Right atrium auricular region (tissue), 2 donors: ENCODE data around the gene GMDS. TPM values are rescaled to one million over a fixed set of nuclear protein-coding genes. Genes with fewer than 3 reads are reported as not detected.

Experiments used
- DNase-seq: peaks from one replicate; pipeline ENCODE4 v3.0.0-alpha.2; 2019; ENCODE audit warnings: low spot score
- H3K27ac ChIP-seq, 2 donors: fragments of 200-600 bp; sonication (generic); 1 replicate in 1 of 2; 2 replicates in 1 of 2; pipeline ENCODE4 v1.5.1; 2016 to 2019
- H3K27me3 ChIP-seq, 2 donors: fragments of 200-600 bp; sonication (generic); one replicate each; pipeline versions ENCODE4 v1.5.1 to v1.6.0; 2017 to 2019
- H3K36me3 ChIP-seq: fragments of 200-600 bp; sonication (generic); one replicate; pipeline ENCODE4 v1.5.1; 2016
- H3K4me1 ChIP-seq, 2 donors: fragments of 200-600 bp; sonication (generic); one replicate each; pipeline versions ENCODE4 v1.5.1 to v1.6.0; 2017 to 2019
- H3K4me3 ChIP-seq, 2 donors: fragments of 200-600 bp; sonication (generic); 1 replicate in 1 of 2; 2 replicates in 1 of 2; pipeline ENCODE4 v1.5.1; 2017 to 2019; ENCODE audit warnings: mild to moderate bottlenecking in 1 of 2, moderate library complexity in 1 of 2
- H3K9me3 ChIP-seq, 2 donors: fragments of 200-600 bp; sonication (generic); one replicate each; pipeline ENCODE4 v1.5.1; 2019
- CTCF ChIP-seq, 2 donors: fragments of 200-600 bp; sonication (generic); IDR thresholded peaks; one replicate each; pipeline ENCODE4 v1.5.1; 2019; ENCODE audit warnings: antibody characterized with exemption in 2 of 2
- total RNA-seq, 2 donors: library from RNA; depleted of rRNA; stranded (reverse); fragments of >200 nt; gene quantifications; one replicate each; pipeline ENCODE4 v1.1.0, GENCODE V29; 2016

The GMDS gene
- total RNA-seq, 2 donors from 2014 or later: 11.1 to 11.8 TPM

GRCh38 chr6:2055911-2056310 is 189.5 kb downstream of the GMDS start:
- TF ChIP-seq CTCF (IDR thresholded peaks at IDR 0.05): no peak
- no peak for DNase-seq
- no peaks in the 10 kb centered on the region for H3K9me3 ChIP-seq
- no peaks in the 10 kb centered on the region for H3K27me3 ChIP-seq
- H3K4me3 ChIP-seq: no peak overlapping the region
- H3K4me1 ChIP-seq: no peaks in the 10 kb centered on the region
- H3K27ac ChIP-seq: no peak overlapping the region
- H3K36me3 ChIP-seq: no peaks in the 10 kb centered on the region

- H3K36me3 ChIP-seq: no peaks in the 10 kb centered on the region
- H3K27ac ChIP-seq: no peak overlapping the region
- no peaks in the 10 kb centered on the region for H3K27me3 ChIP-seq
- no peaks in the 10 kb centered on the region for H3K4me1 ChIP-seq
- no peak overlapping the region for H3K4me3 ChIP-seq
- no peak for TF ChIP-seq CTCF (IDR thresholded peaks at IDR 0.05)
- no peaks in the 10 kb centered on the region for H3K9me3 ChIP-seq
- no peak for DNase-seq
Observed at GRCh38 chr6:2055143-2055542, 190.3 kb downstream of the GMDS start.

DNA sequence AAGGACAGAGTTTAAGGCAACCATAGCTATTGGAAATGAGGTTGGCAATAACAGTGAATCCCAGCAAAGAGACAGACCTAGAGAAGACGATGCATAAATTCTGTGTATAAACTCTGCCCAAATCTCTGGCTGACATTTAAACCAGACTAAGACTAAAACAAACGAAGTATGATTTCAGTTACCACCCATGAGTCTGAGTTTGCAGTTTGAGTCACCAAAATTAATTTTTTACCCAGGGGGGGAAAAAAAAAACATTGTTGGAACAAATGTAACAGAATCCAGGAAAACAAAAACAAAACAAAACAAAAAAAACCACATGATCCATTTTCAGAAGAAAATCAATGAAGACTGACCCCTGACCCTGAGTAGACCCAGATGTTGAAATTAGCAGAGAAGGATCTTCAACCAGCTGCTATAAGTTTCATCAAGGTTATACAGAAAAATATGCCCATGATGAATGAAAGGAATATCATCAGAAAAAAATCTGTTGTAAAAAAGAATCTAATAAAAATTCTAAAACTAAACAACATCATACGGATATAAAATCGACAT is 190.8 kb downstream of the GMDS start:
- no peak for TF ChIP-seq CTCF (IDR thresholded peaks at IDR 0.05)
- Histone ChIP-seq H3K4me1 (no peaks in the 10 kb centered on the region), H3K27me3 (no peaks in the 10 kb centered on the region), H3K9me3 (no peaks in the 10 kb centered on the region), H3K4me3 (no peak overlapping the region), H3K36me3 (no peaks in the 10 kb centered on the region), H3K27ac (no peak overlapping the region)
- DNase-seq: no peak

DNA sequence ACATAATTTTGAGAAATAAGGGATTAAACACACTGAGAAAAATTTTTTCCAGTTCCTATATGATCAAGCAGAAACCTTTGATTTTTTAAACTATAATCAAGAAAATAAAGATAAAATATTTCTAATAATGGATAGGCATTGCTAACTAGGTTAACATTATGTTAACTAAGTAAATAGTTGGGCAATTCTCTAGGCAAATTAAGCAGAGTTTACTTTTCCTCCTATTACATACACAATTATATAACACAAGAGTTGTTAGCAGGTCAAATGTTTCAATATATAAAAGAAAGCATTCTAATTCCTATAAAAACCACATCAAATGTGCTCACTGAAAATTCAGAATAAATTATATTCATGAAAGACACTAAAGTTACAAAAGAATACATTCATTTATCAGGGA is 191.7 kb downstream of the GMDS start:
- H3K36me3 ChIP-seq: no peaks in the 10 kb centered on the region
- no peak overlapping the region for H3K4me3 ChIP-seq
- H3K9me3 ChIP-seq: no peaks in the 10 kb centered on the region
- H3K4me1 ChIP-seq: no peaks in the 10 kb centered on the region
- H3K27ac ChIP-seq: no peak overlapping the region
- DNase-seq: no peak
- TF ChIP-seq CTCF (IDR thresholded peaks at IDR 0.05): no peak
- H3K27me3 ChIP-seq: no peaks in the 10 kb centered on the region

DNA sequence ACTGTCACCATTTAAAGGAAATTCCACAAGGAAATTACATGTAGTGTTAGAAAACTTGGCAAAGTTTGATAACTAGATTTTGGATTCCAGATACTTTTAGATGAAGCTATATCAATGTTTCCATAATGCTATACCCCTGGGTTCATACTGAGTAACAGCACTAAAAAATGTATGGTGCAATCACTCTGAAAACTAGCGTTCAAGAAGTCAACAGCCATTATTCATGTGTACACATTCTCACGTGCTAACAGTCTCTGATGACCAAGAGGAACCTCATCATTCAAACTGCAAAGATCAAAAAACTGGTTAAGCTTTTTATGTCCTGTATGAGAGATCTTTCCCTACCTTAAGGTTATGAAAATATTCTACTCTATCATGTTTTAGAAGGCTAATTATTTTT is 197.6 kb downstream of the GMDS start:
- no peaks in the 10 kb centered on the region for H3K9me3 ChIP-seq
- no peak overlapping the region for H3K27ac ChIP-seq
- no peaks in the 10 kb centered on the region for H3K36me3 ChIP-seq
- no peak for DNase-seq
- no peak overlapping the region for H3K4me3 ChIP-seq
- no peaks in the 10 kb centered on the region for H3K27me3 ChIP-seq
- no peak for TF ChIP-seq CTCF (IDR thresholded peaks at IDR 0.05)
- no peaks in the 10 kb centered on the region for H3K4me1 ChIP-seq

GRCh38 chr6:2044192-2044591 is 201.2 kb downstream of the GMDS start:
- no peaks in the 10 kb centered on the region for H3K4me1 ChIP-seq
- DNase-seq: no peak
- no peaks in the 10 kb centered on the region for H3K27me3 ChIP-seq
- no peaks in the 10 kb centered on the region for H3K36me3 ChIP-seq
- TF ChIP-seq CTCF (IDR thresholded peaks at IDR 0.05): no peak
- no peak overlapping the region for H3K27ac ChIP-seq
- H3K4me3 ChIP-seq: no peak overlapping the region
- no peaks in the 10 kb centered on the region for H3K9me3 ChIP-seq
